Limb (tissue), 2 donors: ENCODE measurements around the gene SYNM.

Experiments
- DNase-seq, 2 donors: peaks; one replicate each; pipeline ENCODE4 v3.0.0-alpha.2; 2016; ENCODE audit errors: extremely low spot score in 2 of 2

Gene SYNM

DNA sequence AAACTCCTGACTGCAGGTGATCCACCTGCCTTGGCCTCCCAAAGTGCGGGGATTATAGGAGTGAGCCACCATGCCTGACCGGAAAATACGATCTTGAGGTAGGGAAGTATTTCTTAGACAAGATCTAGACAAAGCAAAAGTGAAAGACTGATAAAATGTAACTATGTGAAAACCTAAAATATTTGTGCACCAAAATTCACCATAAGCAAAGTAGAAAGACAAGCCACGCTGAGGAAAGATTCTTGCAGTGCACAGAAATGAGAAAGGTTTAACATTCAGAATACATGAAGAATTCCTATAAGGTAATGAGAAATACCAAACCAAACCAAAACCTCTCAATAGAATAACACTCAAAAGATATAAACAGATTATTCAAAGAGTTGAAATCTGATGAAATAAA is 35.7 kb downstream of the SYNM start:
- no peak for DNase-seq

DNA sequence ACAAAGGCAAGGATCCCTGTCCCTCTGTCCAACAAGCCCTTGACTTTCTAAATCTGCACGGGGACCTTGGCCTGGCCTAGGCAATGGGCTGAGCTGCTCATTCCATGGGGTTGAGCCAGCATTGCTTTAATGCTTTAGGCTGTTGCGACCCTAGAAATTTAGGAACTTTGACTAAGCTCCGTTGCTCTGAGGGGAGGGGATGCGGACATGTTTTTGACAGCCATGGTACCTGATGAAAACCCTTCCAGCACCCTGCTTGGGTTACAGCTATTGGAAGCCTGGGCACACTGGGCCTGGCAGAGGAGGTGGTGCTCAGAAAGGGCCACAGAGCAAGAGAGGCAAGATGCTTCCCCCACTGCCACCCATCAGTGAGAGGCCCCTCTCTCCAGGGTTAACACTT is 37.1 kb downstream of the SYNM start:
- DNase-seq: no peak

DNA sequence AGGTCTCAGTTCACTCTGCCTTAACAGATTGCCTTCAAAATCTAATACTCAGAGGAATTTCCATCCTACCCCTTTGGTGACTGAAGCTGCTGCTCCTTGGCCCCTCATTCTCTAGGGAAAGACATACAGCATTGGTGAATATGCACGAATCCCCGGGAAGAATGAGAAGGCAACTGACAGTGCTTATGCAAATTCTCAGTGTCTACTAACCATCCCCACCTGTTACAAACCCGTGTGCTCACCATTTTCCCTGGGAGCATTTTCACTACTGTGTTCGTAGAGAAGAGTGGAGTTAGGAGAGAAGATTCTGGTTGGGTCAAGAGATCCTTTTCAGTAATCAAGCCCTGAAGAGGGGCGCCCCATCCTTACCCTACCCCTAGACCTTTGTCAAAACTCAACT is 37.7 kb downstream of the SYNM start:
- no peak for DNase-seq

DNA sequence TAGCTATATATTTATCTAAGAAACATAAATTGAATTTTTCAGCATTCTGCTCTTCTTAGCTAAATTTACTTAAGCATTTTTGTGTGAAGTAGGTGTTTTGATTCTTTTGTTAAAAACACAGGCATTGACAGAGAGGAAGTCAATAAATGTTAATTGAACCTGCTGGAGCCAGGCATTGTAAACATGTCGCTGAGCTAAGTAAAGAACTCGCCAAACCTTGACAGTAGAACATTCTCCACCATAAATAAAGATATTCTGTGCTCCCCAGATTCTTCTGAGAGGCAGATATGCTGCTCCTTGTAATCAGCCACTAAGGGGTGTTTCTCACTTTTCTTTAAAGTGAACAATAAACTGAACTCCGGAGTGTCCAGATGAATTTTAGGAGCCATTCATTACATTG is 38.4 kb downstream of the SYNM start:
- no peak for DNase-seq

DNA sequence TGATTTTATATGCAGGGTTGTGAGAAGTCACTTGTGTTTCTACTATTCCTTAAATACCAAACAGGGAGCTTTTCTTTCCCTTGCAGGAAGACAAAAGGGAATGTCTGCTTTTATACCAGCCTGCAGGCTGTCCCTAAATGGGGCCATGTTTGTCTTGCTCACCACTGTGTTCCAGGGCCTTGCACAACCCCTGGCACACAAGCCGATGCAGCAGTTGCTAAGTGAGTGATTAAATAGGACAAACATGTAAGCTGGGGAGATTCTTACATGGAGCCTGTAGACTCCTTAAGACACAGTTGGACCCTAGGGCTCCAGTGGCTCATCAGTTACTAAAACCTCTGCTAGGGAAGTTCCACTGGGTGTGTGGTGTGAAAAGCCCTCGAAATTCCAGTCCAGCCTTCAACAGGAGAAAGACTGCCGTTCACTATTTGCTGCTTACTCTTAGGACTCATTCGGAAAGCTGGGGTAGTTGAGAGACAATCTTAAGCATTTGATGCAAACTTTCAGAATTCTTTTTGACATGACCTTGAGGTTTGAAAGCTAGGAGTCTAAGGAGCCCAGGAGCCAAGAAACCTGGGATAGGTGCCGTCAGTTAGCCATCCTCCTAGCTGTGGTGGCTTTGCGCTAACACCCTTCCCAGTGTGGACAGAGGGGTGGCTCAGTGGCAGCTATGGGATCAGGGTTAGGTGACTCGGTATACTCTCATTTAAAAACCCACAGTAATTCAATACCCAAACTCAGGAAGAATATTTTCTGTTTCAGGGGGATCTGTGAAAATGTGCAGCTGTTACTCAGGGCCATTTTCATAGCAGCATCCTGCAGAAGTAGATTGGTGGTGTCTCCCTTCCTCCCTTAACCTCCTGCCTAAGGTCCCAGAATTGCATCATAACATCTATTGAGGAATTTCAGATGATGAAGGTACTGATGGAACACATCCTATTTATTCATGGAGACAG is 39.1 kb downstream of the SYNM start:
- DNase-seq: no peak

DNA sequence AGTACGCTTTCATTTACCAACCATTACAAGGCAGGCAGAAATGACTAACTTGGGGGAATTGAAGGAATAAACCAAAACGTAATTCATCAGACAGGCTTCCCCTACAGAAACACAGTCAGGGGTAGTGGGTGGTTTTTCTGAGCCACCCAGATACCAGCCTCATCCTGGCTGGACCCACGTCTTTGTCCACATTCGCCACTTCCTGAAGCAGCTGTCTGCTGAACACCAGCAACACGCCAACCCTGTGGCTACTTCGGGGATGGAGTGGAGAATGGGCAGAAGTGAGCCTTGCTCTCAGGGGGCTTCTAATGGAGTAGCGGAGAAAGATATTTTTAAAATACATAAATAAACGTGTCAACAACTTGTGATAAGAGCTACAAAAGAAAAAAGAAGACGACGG is 40.1 kb downstream of the SYNM start:
- no peak for DNase-seq

DNA sequence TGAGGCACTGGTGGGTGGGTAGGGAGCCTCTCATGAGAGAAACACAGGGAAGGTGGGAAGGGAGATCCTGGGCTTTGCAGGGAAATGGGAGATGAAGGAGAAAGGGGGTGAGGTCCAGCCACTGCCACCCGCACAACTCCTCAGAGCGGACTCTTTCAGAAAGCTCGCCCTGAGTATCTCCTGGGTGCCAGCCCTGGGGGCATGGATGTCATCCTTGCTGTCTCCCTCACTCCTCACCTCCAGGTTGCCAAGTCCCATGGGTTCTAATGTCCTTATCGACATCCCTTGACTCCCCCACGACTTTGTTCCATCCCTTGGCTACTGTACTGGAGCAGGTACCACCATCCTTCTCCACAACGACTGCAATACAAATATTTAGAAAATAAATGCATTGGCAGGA is 40.9 kb downstream of the SYNM start:
- no peak for DNase-seq

DNA sequence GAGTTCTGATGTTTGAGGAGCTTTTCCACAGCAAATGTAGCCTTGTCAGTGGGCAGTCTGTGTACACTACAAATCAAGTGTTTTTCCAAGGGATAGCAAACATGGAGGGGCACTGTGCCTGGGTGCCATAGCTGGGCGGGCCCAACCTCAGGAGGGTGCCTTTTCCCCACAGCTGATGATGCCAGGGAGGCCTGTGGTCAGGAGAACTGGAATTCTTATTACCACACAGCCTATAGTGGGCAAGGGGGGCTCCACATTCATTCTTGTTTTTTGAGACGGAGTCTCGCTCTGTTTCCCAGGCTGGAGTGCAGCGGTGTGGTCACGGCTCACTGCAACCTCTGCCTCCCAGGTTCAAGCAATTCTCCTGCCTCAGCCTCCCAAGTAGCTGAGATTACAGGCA is 41.8 kb downstream of the SYNM start:
- no peak for DNase-seq

DNA sequence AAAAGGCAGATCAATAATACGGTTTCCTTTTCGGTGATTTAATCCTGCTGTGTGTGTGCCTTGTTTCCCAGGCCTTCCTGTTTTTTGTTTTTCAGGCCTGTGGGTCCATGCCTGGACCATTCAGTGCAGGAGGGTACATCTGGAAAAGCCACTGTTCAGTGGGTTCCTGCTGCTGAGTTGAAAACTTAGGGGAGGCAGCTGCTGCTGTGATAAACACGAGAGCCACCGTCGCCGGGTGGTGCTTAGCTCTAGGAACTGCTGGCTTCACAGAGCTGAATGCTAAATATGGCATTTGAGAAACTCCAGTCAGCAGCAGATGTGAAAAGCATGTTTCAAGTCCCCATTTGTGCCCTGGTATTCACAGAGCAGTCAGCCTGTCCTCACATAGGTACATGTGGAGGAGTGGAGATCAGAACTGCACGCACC is 44.0 kb downstream of the SYNM start:
- DNase-seq: peak in 1 of 2 donors; percentile 11

DNA sequence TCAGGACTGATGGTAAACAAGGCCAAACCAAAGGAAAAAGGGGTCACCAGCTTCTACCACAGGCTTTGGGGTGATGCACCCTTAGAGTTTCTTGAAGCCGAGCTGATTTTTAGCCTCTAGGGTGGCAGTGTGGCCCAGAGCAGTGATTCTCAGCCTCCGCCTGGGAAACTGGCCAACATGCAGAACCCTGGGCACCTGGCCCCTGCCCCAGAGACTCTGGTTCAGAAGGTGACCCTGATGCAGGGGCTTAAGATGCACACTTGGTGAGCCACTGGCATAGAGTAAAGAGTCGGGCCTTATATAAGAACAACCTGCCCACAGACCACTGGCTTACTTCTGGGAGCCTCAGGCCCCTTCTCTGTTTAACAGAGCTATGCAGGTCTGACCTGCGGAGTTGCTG is 44.5 kb downstream of the SYNM start:
- no peak for DNase-seq

DNA sequence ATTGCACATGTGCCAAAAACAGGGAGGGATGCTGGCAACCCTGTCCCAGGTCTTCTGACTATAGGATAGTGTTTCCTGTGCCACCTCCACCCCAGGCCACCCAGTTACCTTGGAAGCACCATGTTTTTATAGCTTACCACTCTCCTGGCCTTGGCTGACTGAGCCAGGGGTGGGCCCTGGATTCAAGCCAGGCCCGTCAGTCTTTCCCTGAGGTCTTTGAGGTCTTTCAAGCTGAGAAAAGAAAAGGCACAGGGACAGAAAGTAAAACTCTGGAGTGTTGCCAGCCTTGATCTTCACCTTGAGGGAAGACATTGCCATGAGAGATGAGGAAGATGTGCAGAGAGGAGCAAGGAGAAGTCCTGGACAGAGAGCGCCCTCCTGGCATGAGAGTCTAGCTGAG is 46.3 kb downstream of the SYNM start:
- no peak for DNase-seq

DNA sequence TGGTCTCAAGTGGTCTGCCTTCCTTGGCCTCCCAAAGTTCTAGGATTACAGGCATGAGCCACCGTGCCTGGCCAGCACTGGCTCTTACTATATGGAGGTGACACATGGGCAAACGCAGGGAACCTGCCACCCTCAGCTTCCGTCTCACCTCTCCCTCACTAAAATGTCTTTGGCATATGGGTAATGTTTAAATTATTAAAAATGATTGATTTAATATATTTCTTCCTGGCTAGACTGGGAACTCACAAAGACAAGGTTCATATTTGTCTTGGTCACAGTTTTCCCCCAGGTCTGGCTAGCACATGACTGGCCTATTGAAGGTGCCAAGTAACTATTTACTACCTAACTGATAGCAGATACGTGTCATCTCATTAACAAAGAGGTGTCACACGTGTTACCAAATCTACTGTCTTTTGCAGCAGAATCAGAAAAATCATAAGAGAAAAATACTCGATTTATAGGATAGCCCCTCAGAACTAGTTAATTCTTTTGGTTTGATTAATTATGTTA is 48.2 kb downstream of the SYNM start:
- no peak for DNase-seq

DNA sequence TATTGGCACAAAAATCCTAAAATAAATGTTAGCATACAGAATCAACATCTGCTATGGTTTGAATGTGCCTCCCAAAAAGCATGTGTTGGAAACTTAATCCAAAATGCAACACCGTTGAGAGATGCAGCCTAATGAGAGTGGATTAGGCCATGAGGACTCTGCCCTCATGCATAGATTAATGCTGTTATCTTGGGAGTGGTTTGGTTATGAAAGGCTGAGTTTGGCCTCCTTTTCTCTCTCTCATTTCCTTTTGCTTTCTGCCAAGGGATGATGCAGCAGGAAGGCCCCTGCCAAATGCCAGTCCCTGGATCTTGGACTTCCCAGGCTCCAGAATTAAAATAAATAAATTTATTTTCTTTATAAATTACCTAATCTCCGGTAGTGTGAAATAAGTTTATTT is 49.4 kb downstream of the SYNM start:
- no peak for DNase-seq

DNA sequence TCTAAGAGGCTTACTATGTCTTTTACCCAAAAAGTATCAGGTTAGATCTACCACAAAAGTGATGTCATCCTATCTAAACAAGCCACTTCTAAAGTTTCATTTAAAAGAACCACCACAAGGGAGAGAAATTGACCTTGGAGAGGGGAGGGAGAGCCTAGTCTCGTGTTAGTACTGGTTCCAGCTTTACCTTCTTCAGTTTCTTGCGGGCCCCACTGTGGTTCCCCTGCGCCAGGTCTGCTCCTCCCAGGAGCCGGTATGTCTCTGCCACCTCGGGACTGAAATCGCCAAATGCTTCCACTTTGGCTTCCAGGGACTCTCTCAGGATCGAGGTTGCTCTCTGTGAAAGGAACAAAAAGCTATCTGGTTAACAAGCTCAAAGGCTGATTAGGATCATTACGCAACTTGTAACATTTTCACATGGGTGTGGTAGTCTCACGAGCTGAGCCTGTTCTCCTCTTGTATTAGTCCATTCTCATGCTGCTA is 51.1 kb downstream of the SYNM start:
- DNase-seq: no peak

DNA sequence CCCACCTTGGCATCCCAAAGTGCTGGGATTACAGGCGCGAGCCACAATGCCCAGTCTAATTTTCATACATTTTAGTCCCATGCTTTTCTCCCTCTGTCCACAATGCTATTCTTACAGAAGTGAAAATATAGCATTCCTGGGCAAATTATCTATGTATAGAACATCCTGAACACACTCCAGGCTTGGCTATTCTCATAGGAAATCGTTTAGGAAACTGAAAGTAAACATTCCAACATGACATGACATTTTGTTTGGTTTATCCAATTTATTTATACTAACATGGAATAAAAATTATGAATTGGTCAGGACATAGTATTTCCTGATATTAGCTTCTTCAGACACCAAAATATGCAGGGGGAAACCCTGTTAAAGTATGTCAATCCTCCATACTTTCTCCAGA is 52.6 kb downstream of the SYNM start:
- no peak for DNase-seq

DNA sequence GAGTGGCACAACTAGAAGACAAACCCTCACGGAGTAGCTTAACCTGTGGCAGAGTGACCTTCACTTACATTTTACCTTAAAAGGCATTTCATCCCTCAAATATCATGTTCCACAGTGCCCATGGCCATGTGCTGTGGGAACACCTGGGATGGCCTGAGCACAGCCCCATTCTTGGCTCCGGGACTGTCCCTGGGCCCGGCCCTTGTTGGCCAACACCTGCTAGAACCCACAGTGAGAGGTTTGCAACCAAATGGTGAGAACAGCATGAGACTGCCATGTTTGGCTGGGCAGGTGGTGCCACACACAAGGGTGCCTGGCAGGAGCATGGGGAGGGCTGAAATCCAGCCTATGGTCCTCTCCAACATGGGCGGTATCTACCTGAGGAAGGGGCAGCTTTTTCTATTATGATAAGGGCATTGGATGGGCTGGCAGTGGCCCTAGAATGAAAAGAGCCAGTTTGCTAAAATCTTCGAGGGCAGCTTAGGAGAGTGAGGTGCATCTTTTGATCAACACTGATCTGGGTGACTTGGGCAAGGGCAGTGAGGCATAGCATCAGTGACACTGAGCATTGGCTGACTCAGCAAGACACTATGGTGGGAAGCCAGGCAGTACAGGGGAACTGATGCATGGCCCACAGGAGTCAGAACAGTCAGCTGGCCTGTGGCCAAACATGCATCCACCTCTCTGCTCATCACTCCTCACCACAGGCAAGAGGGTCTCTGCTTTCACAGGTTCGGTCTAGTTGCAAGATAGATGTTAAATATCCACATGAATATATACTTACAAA is 53.9 kb downstream of the SYNM start:
- DNase-seq: no peak

DNA sequence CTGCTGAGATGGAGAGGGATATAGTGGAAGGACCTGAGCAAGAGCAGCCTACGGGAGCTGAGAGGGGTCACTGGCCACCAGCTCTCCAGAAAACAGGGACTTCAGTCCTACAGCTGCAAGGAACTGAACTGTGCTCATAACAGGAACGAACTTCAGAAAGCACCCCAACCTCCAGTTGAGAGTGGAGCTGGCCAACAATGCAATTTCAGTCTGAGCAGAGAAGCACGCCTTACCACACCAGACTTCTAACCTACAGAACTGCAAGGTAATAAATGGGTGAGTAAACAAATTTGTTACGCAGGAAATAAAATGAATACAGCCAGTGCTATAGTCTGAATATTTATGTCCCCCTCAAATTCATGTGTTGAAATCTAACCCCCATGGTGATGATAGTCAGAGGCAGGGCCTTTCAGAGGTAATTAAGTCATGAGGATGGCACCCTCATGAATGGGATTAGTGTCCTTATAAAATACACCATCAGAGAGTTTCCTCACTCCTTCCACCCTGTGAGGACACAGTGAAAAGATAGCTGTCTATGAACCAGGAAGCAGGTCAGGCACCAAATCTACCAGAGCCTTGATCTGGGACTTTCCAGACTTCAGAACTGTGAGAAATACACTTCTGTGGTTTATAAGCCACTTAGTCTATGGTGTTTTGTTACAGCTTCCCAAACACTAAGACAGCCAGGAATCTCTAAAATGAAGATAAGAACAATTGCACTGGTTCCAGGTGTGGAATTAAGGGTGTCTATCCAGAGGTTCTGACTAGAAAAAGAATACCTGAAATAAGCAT is 58.6 kb downstream of the SYNM start:
- DNase-seq: no peak

DNA sequence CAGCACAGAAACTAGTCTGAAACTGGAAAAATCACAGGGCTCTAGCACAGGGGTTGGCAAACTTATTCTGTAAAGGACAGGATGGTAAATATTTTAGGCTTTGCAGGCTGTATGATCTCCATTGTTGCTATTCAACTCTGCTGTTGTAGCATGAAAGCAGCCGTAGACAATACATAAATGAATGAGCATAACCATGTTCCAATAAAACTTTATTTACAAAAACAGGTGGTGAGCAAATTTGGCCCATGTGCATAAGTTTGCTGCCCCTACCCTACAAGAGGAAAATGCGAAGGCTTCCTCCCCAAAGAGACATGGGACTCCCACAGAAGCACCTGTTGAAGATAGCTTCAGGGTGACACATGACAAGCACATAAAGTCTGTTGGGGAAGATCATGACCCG is 59.2 kb downstream of the SYNM start:
- no peak for DNase-seq

DNA sequence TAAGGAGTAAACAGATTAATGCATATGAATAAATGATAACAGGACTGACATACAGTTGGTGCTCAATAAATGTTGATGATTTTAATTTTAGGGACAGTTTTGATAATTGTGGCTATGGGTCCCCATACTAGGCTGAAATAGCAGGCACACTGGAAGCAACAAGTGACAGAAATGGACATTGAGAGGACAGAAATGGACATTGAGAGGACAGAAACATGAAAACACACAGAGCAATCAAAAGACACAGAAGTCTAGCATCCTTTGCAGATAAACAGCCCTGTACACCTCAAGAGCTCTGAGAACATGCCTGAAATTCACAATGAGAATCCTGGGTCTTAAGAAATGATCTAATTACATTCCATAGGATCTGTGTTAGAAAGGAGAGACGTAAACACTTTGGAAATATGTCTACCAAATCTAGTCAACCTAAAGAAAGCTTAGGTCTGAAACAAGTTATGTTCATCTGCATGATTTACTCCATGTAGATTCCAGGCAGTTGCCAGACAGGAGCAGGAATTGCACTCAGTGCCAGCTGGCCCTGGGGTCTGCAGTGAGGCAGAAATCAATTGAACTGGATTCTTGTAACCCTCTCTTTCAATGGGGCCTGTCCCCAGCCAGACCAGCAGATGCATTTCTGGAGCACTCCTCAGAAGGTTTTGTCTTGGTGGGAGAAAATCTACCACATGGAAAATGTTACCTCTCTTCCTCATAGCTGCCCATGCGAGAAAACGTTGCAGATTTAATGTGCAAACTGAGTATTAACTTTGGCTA is 60.3 kb downstream of the SYNM start:
- no peak for DNase-seq

DNA sequence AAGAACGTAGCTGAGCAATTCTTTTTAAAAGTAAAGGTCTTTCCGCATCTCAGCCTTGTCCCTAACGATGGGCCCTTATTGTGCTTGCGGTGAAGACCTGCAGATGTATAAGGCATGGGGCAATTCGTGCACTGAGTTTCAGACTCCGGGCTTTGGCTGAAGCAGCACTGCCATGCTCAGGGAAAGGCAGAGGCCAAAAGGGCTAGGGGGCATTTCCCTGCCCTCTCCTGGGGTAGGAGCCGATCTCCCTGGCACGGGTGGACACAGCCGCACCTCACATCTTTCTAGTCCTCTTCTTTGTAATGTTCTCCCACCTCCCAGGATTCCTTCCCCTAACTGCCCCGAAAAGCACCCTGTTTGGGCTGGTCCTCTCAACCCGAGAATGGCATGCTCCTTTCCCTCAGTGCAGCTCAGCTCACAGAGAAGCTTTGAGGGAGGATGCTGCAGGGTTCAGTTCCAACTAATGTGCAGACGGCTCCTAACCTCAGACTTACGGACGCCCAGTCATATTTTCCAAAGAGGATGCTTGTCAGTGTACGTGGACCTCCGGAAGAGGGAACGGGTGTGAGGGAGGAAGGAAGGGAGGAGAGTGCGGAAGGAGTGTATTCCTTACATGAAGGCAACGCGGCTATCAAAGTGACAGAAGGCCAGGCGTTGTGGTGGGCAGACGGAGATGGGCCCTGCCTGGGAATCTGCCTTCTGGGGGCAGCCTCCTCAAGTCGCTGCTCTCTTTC is 61.2 kb downstream of the SYNM start:
- no peak for DNase-seq
